Caco-2 (cell line): ENCODE data around the gene STMP1. TPM values are rescaled to one million over a fixed set of nuclear protein-coding genes. Genes with fewer than 3 reads are reported as not detected.

ENCODE experiments used
- BruUV-seq: library from RNA; stranded (reverse); fragments of 400-500 nt; replicated peaks from 2 replicates; lab custom pipeline; 2021; lab: Mats Ljungman, UMichigan
- CTCF ChIA-PET: fragments of 300-600 bp; sonication (Branson Sonifier 250); formaldehyde crosslinking; loops from one replicate; lab custom pipeline; 2022; ENCODE audit warnings: antibody characterized with exemption; lab: Charles Lee
- POLR2A ChIA-PET: fragments of 300-600 bp; sonication (Branson Sonifier 250); formaldehyde crosslinking; loops from one replicate; lab custom pipeline; 2022; ENCODE audit warnings: antibody characterized with exemption; lab: Charles Lee
- DNase-seq, 2 experiments: peaks; one replicate each; pipeline versions ENCODE4 v3.0.0 to v3.0.0-alpha.2; 2020 to 2022
- H3K27me3 ChIP-seq: replicated peaks from 2 replicates; pipeline ENCODE4 v1.6.0; 2011; ENCODE audit warnings: low read length; ENCODE audit not compliant: control insufficient read depth, insufficient read depth
- H3K36me3 ChIP-seq: 2 replicates; pipeline ENCODE4 v1.5.1; 2011; ENCODE audit warnings: low read length; ENCODE audit not compliant: control insufficient read depth, insufficient read depth
- H3K4me1 ChIP-seq: fragments of 250-450 bp; sonication (Bioruptor Pico); 2 replicates; pipeline ENCODE4 v1.5.1; 2020; ENCODE audit warnings: mild to moderate bottlenecking
- H3K4me3 ChIP-seq: 2 replicates; pipeline ENCODE4 v1.5.1; 2011; ENCODE audit warnings: low read depth, mild to moderate bottlenecking, control low read depth, low read length
- H3K9me3 ChIP-seq: fragments of 250-450 bp; sonication (Bioruptor Pico); 2 replicates; pipeline ENCODE4 v1.5.1; 2020; ENCODE audit warnings: mild to moderate bottlenecking, moderate library complexity
- H3K27ac Mint-ChIP-seq: one replicate; pipeline ENCODE4 v1.8.0; 2022; ENCODE audit warnings: mixed read lengths; ENCODE audit not compliant: unreplicated experiment
- H3K27me3 Mint-ChIP-seq: one replicate; pipeline ENCODE4 v1.8.0; 2022; ENCODE audit warnings: mixed read lengths; ENCODE audit not compliant: insufficient read depth, unreplicated experiment
- H3K36me3 Mint-ChIP-seq: one replicate; pipeline ENCODE4 v1.8.0; 2022; ENCODE audit warnings: mild to moderate bottlenecking, mixed read lengths; ENCODE audit not compliant: insufficient read depth, unreplicated experiment
- H3K4me1 Mint-ChIP-seq: one replicate; pipeline ENCODE4 v1.8.0; 2022; ENCODE audit warnings: low read depth, mixed read lengths; ENCODE audit not compliant: unreplicated experiment
- H3K4me3 Mint-ChIP-seq: one replicate; pipeline ENCODE4 v1.8.0; 2022; ENCODE audit warnings: mild to moderate bottlenecking, moderate library complexity, mixed read lengths; ENCODE audit not compliant: unreplicated experiment
- H3K9me3 Mint-ChIP-seq: one replicate; pipeline ENCODE4 v1.8.0; 2022; ENCODE audit warnings: mixed read lengths; ENCODE audit not compliant: unreplicated experiment
- intact Hi-C: fragments of 100-400 bp; cut with micrococcal nuclease; formaldehyde crosslinking; loops from one replicate; pipeline ENCODE4 v1.10.0; 2022; ENCODE audit not compliant: unreplicated experiment
- total RNA-seq: library from RNA; stranded (reverse); gene quantifications from 2 replicates; pipeline ENCODE4 v1.2.3, GENCODE V29; 2022
- TF ChIP-seq, protein P1 (sequence below), 2 experiments: fragments of 200-600 bp in 1 of 2; IDR thresholded peaks; 1 replicate in 1 of 2; 2 replicates in 1 of 2; pipeline versions ENCODE4 v1.5.1 to v1.8.0; 2011 to 2022; ENCODE audit warnings: antibody characterized with exemption in 1 of 2, control low read depth in 1 of 2, inconsistent platforms in 1 of 2, low read depth in 1 of 2, low read length in 1 of 2, mild to moderate bottlenecking in 1 of 2, moderate library complexity in 1 of 2; ENCODE audit not compliant: insufficient read depth in 1 of 2, severe bottlenecking in 1 of 2, unreplicated experiment in 1 of 2

The STMP1 gene
- total RNA-seq, 1 experiment from 2014 or later, result 21.5 TPM

- TF ChIP-seq, protein P1, sequence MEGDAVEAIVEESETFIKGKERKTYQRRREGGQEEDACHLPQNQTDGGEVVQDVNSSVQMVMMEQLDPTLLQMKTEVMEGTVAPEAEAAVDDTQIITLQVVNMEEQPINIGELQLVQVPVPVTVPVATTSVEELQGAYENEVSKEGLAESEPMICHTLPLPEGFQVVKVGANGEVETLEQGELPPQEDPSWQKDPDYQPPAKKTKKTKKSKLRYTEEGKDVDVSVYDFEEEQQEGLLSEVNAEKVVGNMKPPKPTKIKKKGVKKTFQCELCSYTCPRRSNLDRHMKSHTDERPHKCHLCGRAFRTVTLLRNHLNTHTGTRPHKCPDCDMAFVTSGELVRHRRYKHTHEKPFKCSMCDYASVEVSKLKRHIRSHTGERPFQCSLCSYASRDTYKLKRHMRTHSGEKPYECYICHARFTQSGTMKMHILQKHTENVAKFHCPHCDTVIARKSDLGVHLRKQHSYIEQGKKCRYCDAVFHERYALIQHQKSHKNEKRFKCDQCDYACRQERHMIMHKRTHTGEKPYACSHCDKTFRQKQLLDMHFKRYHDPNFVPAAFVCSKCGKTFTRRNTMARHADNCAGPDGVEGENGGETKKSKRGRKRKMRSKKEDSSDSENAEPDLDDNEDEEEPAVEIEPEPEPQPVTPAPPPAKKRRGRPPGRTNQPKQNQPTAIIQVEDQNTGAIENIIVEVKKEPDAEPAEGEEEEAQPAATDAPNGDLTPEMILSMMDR (IDR thresholded peaks at IDR 0.05; ENCODE audit: insufficient read depth in 1 of 2, low read depth in 1 of 2, low read length in 1 of 2, severe bottlenecking in 1 of 2, unreplicated experiment in 1 of 2), result no peak
- peaks cover 12% of the 10 kb centered on the region for H3K4me1 ChIP-seq
- intact Hi-C loops, result no loop called here
- no peak for DNase-seq
- no peak overlapping the region for H3K4me3 ChIP-seq
- peaks cover 1% of the 10 kb centered on the region; the same call in 1 of the 2 replicates for H3K27me3 ChIP-seq
- no peaks in the 10 kb centered on the region for H3K9me3 ChIP-seq
- no peak overlapping the region for H3K4me3 Mint-ChIP-seq
- H3K9me3 Mint-ChIP-seq, result no peaks in the 10 kb centered on the region
- H3K27ac Mint-ChIP-seq, result no peak overlapping the region
- H3K27me3 Mint-ChIP-seq, result no peaks in the 10 kb centered on the region
- BruUV-seq, result no TSS peak
- H3K4me1 Mint-ChIP-seq, result no peaks in the 10 kb centered on the region
- CTCF ChIA-PET, result no interaction called here
- H3K36me3 ChIP-seq, result no peaks in the 10 kb centered on the region
- no peaks in the 10 kb centered on the region for H3K36me3 Mint-ChIP-seq
- POLR2A ChIA-PET, result no interaction called here
Observed at GRCh38 chr7:135718219-135718618, 55.9 kb downstream of the STMP1 start.

DNA sequence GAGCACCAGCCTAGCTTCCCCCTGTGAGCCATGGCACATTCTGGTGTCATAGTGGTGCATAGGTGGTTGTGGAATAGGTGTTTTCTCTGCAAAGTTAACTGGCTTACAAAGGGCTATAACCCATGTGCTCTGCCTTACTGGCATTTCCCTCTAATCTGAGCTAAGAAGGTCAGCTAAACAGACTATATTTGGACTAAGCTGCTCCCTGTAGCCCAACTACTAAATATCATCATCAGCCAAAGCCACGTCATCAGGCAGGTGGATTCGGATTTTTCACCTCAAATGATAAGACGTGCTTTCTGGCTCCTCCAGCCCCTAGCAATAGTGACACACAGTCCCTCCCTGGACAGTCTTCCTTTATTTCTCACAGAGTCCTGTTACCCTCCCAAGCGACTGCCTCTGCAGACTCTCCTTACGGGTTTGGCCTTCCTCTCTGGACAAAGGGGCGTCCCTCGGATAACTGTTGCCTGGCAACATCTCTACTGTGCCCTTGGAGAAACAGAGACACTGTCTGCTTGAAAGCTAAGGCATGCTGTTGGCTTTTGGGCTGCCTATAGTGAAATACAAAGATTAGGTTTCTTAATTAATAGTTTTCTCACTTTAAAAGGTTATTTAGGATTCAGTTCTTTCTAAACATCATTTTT is 56.6 kb downstream of the STMP1 start:
- Histone ChIP-seq H3K4me3 (no peak overlapping the region), H3K36me3 (no peaks in the 10 kb centered on the region), H3K4me1 (peaks cover 11% of the 10 kb centered on the region), H3K27me3 (peaks cover 1% of the 10 kb centered on the region; the same call in 1 of the 2 replicates), H3K9me3 (no peaks in the 10 kb centered on the region)
- TF ChIP-seq, protein P1 (IDR thresholded peaks at IDR 0.05; ENCODE audit: insufficient read depth in 1 of 2, low read depth in 1 of 2, low read length in 1 of 2, severe bottlenecking in 1 of 2, unreplicated experiment in 1 of 2), result no peak
- no peak overlapping the region for H3K27ac Mint-ChIP-seq
- BruUV-seq, result no TSS peak
- POLR2A ChIA-PET, result no interaction called here
- no peak for DNase-seq
- intact Hi-C loops, result no loop called here
- no peak overlapping the region for H3K4me3 Mint-ChIP-seq
- H3K27me3 Mint-ChIP-seq, result no peaks in the 10 kb centered on the region
- no peaks in the 10 kb centered on the region for H3K9me3 Mint-ChIP-seq
- CTCF ChIA-PET, result no interaction called here
- H3K36me3 Mint-ChIP-seq, result no peaks in the 10 kb centered on the region
- H3K4me1 Mint-ChIP-seq, result no peaks in the 10 kb centered on the region

- CTCF ChIA-PET, result no interaction called here
- H3K27me3 Mint-ChIP-seq, result no peaks in the 10 kb centered on the region
- no peaks in the 10 kb centered on the region for H3K9me3 ChIP-seq
Observed at GRCh38 chr7:135719688-135720087, 57.4 kb downstream of the STMP1 start.

More at GRCh38 chr7:135719688-135720087, 57.4 kb downstream of the STMP1 start:
- Mint-ChIP-seq H3K4me3 (no peak overlapping the region), H3K36me3 (no peaks in the 10 kb centered on the region), H3K4me1 (no peaks in the 10 kb centered on the region), H3K9me3 (no peaks in the 10 kb centered on the region), H3K27ac (no peak overlapping the region)
- Histone ChIP-seq H3K27me3 (peaks cover 1% of the 10 kb centered on the region; the same call in 1 of the 2 replicates), H3K4me3 (no peak overlapping the region), H3K4me1 (peaks cover 3% of the 10 kb centered on the region), H3K36me3 (no peaks in the 10 kb centered on the region)
- POLR2A ChIA-PET, result no interaction called here
- DNase-seq, result no peak
- TF ChIP-seq, protein P1 (IDR thresholded peaks at IDR 0.05; ENCODE audit: insufficient read depth in 1 of 2, low read depth in 1 of 2, low read length in 1 of 2, severe bottlenecking in 1 of 2, unreplicated experiment in 1 of 2), result no peak
- intact Hi-C loops, result no loop called here
- no TSS peak for BruUV-seq
